ENCODE measurements around the gene TMEM31. TPM values are rescaled to one million over a fixed set of nuclear protein-coding genes. Genes with fewer than 3 reads are reported as not detected.

The TMEM31 gene
- total RNA-seq, 3 donors from 2014 or later, result not detected

Other genes starting within 250 kb of the TMEM31 start
- 1 to 10 TPM in 2 of 3 donors, under 1 TPM in 1; 0.48 to 2.5 (median 2.3) TPM for gene RAB40A, start 191.4 kb upstream of the TMEM31 start, total RNA-seq
- 100 to 1,000 TPM in 2 of 3 donors, 10 to 100 TPM in 1; 99.9 to 216 (median 113) TPM for gene TCEAL4, start 125.4 kb upstream of the TMEM31 start, total RNA-seq
- 10 to 100 TPM; 21.3 to 52.4 (median 41.6) TPM for gene TCEAL3, start 102.9 kb upstream of the TMEM31 start, total RNA-seq
- 100 to 1,000 TPM in 1 of 3 donors, 10 to 100 TPM in 2; 60.8 to 115 (median 76.4) TPM for gene TCEAL1, start 81.9 kb upstream of the TMEM31 start, total RNA-seq
- gene MORF4L2, start 24.2 kb upstream of the TMEM31 start, total RNA-seq, result 100 to 1,000 TPM; 179 to 400 (median 296) TPM
- gene PLP1, start 65.9 kb downstream of the TMEM31 start, total RNA-seq, result 1 to 10 TPM; 1.3 to 3.4 (median 2.2) TPM
- gene RAB9B, start 121.3 kb downstream of the TMEM31 start, total RNA-seq, result 1 to 10 TPM; 1.3 to 3.4 (median 1.9) TPM